ENCODE data around the gene RNF19B. TPM values are rescaled to one million over a fixed set of nuclear protein-coding genes. Genes with fewer than 3 reads are reported as not detected.

RNF19B gene
- total RNA-seq, 3 donors from 2014 or later (not counting 1 experiment from before 2014, with no cell fraction given), result 44.2 to 110 (median 54.3) TPM

- peaks cover 7% of the 10 kb centered on the region for H3K36me3 Mint-ChIP-seq
- Histone ChIP-seq H3K4me1 (ENCODE audit: control insufficient read depth, insufficient read depth, low read length) (peaks cover 15% of the 10 kb centered on the region), H3K27ac (ENCODE audit: low read length) (no peak overlapping the region), H3K4me3 (ENCODE audit: low read length) (no peak overlapping the region), H3K36me3 (ENCODE audit: control insufficient read depth, insufficient read depth, low read length) (no peaks in the 10 kb centered on the region), H3K9me3 (ENCODE audit: control insufficient read depth, insufficient read depth, low read length) (no peaks in the 10 kb centered on the region), H3K27me3 (ENCODE audit: control insufficient read depth, insufficient read depth, low read length) (peaks cover 41% of the 10 kb centered on the region)
- H3K9me3 Mint-ChIP-seq, result no peaks in the 10 kb centered on the region
- peaks cover 22 to 24% of the 10 kb centered on the region in 2 donors for H3K4me1 Mint-ChIP-seq
- peaks cover 48 to 57% of the 10 kb centered on the region in 2 donors for H3K27me3 Mint-ChIP-seq (ENCODE audit: low read depth in 2 of 2)
- H3K27ac Mint-ChIP-seq, result peak overlapping the region; percentile 35 to 81
- 17% methylated on average over 24 of the region's 24 CpGs for WGBS (ENCODE audit: insufficient coverage)
- TF ChIP-seq CTCF (IDR thresholded peaks at IDR 0.05), result no peak
- DNase-seq (peak in 1 of 2 donors; percentile 54), ATAC-seq (peak in 2 of 3 donors; percentile 44 to 72)
- H3K4me3 Mint-ChIP-seq, result peak overlapping the region; percentile 83
- intact Hi-C loops (cut with micrococcal nuclease), result no loop called here
These were observed 39.0 kb downstream of the RNF19B start for GRCh38 chr1:32925403-32926162.

GRCh38 chr1:32924881-32925344, 39.7 kb downstream of the RNF19B start:
- H3K27ac Mint-ChIP-seq, result peak overlapping the region in 1 of 2 donors; percentile 81
- peak in 1 of 2 donors; percentile 22 for DNase-seq

GRCh38 chr1:32920833-32921232, 43.8 kb downstream of the RNF19B start:
- H3K27me3 Mint-ChIP-seq (ENCODE audit: low read depth in 2 of 2), result peaks cover 61 to 68% of the 10 kb centered on the region in 2 donors
- Histone ChIP-seq H3K4me3 (ENCODE audit: low read length) (no peak overlapping the region), H3K9me3 (ENCODE audit: control insufficient read depth, insufficient read depth, low read length) (no peaks in the 10 kb centered on the region), H3K36me3 (ENCODE audit: control insufficient read depth, insufficient read depth, low read length) (no peaks in the 10 kb centered on the region), H3K27ac (ENCODE audit: low read length) (no peak overlapping the region), H3K27me3 (ENCODE audit: control insufficient read depth, insufficient read depth, low read length) (peaks cover 73% of the 10 kb centered on the region), H3K4me1 (ENCODE audit: control insufficient read depth, insufficient read depth, low read length) (peaks cover 26% of the 10 kb centered on the region)
- H3K4me1 Mint-ChIP-seq, result peaks cover 26 to 32% of the 10 kb centered on the region in 2 donors
- no peaks in the 10 kb centered on the region for H3K9me3 Mint-ChIP-seq
- H3K36me3 Mint-ChIP-seq, result peaks cover 7% of the 10 kb centered on the region
- no peak for TF ChIP-seq CTCF (IDR thresholded peaks at IDR 0.05)
- no peak overlapping the region for H3K4me3 Mint-ChIP-seq
- intact Hi-C loops (cut with micrococcal nuclease), result no loop called here
- DNase-seq, result no peak
- WGBS (ENCODE audit: insufficient coverage), result 72% methylated on average over 7 of the region's 7 CpGs
- no peak for ATAC-seq
- no peak overlapping the region for H3K27ac Mint-ChIP-seq

More at GRCh38 chr1:32924881-32925344, 39.7 kb downstream of the RNF19B start:
- Mint-ChIP-seq H3K36me3 (peaks cover 7% of the 10 kb centered on the region), H3K4me3 (peak overlapping the region; percentile 83), H3K4me1 (peaks cover 22 to 24% of the 10 kb centered on the region in 2 donors), H3K9me3 (no peaks in the 10 kb centered on the region), H3K27me3 (ENCODE audit: low read depth in 2 of 2) (peaks cover 55 to 61% of the 10 kb centered on the region in 2 donors)
- Histone ChIP-seq H3K4me1 (ENCODE audit: control insufficient read depth, insufficient read depth, low read length) (peaks cover 15% of the 10 kb centered on the region), H3K36me3 (ENCODE audit: control insufficient read depth, insufficient read depth, low read length) (no peaks in the 10 kb centered on the region), H3K27me3 (ENCODE audit: control insufficient read depth, insufficient read depth, low read length) (peaks cover 47% of the 10 kb centered on the region), H3K9me3 (ENCODE audit: control insufficient read depth, insufficient read depth, low read length) (no peaks in the 10 kb centered on the region), H3K4me3 (ENCODE audit: low read length) (no peak overlapping the region), H3K27ac (ENCODE audit: low read length) (no peak overlapping the region)
- intact Hi-C loops (cut with micrococcal nuclease), result no loop called here
- TF ChIP-seq CTCF (IDR thresholded peaks at IDR 0.05), result no peak
- 3% methylated on average over 31 of the region's 31 CpGs for WGBS (ENCODE audit: insufficient coverage)
- peak; percentile 49 to 72 (median 58) for ATAC-seq

Measured in natural killer cell (primary cell).